Spleen (tissue), 11 donors: Measurements from ENCODE around the gene TACR1. TPM values are rescaled to one million over a fixed set of nuclear protein-coding genes. Genes with fewer than 3 reads are reported as not detected.

ENCODE experiments used
- DNase-seq: peaks from one replicate; pipeline ENCODE4 v3.0.0-alpha.2; 2020
- H3K27ac ChIP-seq, 8 donors: fragments of 200-600 bp; sonication (generic) in 7 of 8; 1 replicate in 4 of 8; 2 replicates in 4 of 8; pipeline versions ENCODE4 v1.5.0 to v1.8.0; 2016 to 2021; ENCODE audit warnings: inconsistent platforms in 4 of 8, mild to moderate bottlenecking in 4 of 8, moderate library complexity in 1 of 8
- H3K27me3 ChIP-seq, 7 donors: fragments of 200-600 bp; sonication (generic) in 6 of 7; replicated peaks in 1 of 7; 1 replicate in 4 of 7; 2 replicates in 3 of 7; pipeline versions ENCODE4 v1.5.0 to v1.8.0; 2016 to 2021; ENCODE audit warnings: inconsistent platforms in 3 of 7, mild to moderate bottlenecking in 1 of 7
- H3K36me3 ChIP-seq, 6 donors: fragments of 200-600 bp; sonication (generic) in 5 of 6; 1 replicate in 4 of 6; 2 replicates in 2 of 6; pipeline versions ENCODE4 v1.5.0 to v1.8.0; 2016 to 2021; ENCODE audit warnings: inconsistent platforms in 2 of 6
- H3K4me1 ChIP-seq, 6 donors: fragments of 200-600 bp; sonication (generic) in 5 of 6; 1 replicate in 3 of 6; 2 replicates in 3 of 6; pipeline versions ENCODE4 v1.5.0 to v1.8.0; 2016 to 2021; ENCODE audit warnings: inconsistent platforms in 3 of 6
- H3K4me3 ChIP-seq, 8 donors: fragments of 200-600 bp; sonication (generic) in 7 of 8; 1 replicate in 4 of 8; 2 replicates in 4 of 8; pipeline versions ENCODE4 v1.5.0 to v1.8.0; 2016 to 2021; ENCODE audit warnings: inconsistent platforms in 4 of 8, mild to moderate bottlenecking in 4 of 8, moderate library complexity in 2 of 8
- H3K9me3 ChIP-seq, 8 donors: fragments of 200-600 bp; sonication (generic) in 7 of 8; 1 replicate in 4 of 8; 2 replicates in 4 of 8; pipeline versions ENCODE4 v1.5.0 to v1.8.0; 2016 to 2021; ENCODE audit warnings: inconsistent platforms in 4 of 8
- CTCF ChIP-seq, 11 experiments: fragments of 200-600 bp in 7 of 11; fragments of 450-650 bp in 4 of 11; sonication (generic) in 4 of 11; IDR thresholded peaks in 8 of 11; conservative IDR thresholded peaks in 3 of 11; 1 replicate in 7 of 11; 2 replicates in 4 of 11; pipeline versions ENCODE4 v1.4.0 to v1.8.0; 2016 to 2021; ENCODE audit warnings: antibody characterized with exemption in 11 of 11, inconsistent platforms in 4 of 11, mild to moderate bottlenecking in 1 of 11
- POLR2A ChIP-seq, 3 donors: fragments of 450-650 bp; IDR thresholded peaks; one replicate each; pipeline ENCODE4 v1.5.1; 2017; ENCODE audit warnings: antibody characterized with exemption in 3 of 3, mild to moderate bottlenecking in 1 of 3
- POLR2AphosphoS5 ChIP-seq, 3 donors: sonication (generic); formaldehyde crosslinking; IDR thresholded peaks; one replicate each; pipeline ENCODE4 v1.5.1; 2017; ENCODE audit warnings: antibody characterized with exemption in 3 of 3
- WGBS, 5 donors: extraction: QIAGEN DNeasy Blood & Tissue Kit in 3 of 5; methylation state at CpG; one replicate each; pipeline versions ENCODE4 v1.1.5 to v1.1.7; 2013 to 2018; 5-methylcytosine and 5-hydroxymethylcytosine counted together
- intact Hi-C: fragments of 100-400 bp; cut with DNase I; formaldehyde crosslinking; loops from one replicate; pipeline ENCODE4 v1.15.0; 2023; ENCODE audit warnings: low total_unique reads
- polyA plus RNA-seq, 3 donors: library from polyadenylated mRNA; stranded (reverse); fragments of 200-250 nt; gene quantifications; one replicate each; pipeline ENCODE4 v1.2.1, GENCODE V29; 2013
- total RNA-seq, 7 donors: library from RNA; depleted of rRNA in 3 of 7; stranded (reverse); fragments of >200 nt in 3 of 7; fragmentation: NEBNext Ultra II Directional in 4 of 7; extraction: Animal tissue kit (Norgen Biotek cat#: 25700) in 4 of 7; gene quantifications; one replicate each; pipeline versions ENCODE4 v1.1.0 to v1.2.1, GENCODE V29; 2016 to 2021
- donor health status: healthy with polysubstance abuse.
- donor health status: DM: no; HTN: no; CAD: no; lungs with moderate emphysema.
- donor health status: DM: no; HTN: no; CAD: no.
- donor health status: Bipolar disorder and iron deficiency.
- donor health status: healthy.
- donor health status: DM: no; HTN: no; CAD: no.
- donor health status: DM: yes; HTN: yes; CAD: no.

The TACR1 gene
- total and polyA plus RNA-seq, 10 donors, result 0.02 to 0.28 (median 0.13) TPM; not detected in 3

- no peaks in the 10 kb centered on the region for H3K27me3 ChIP-seq
- 63 to 76% (median 65%) methylated on average over 9 of the region's 9 CpGs for WGBS, 5 donors
Measured at GRCh38 chr2:75108937-75109482, 90.3 kb downstream of the TACR1 start.

GRCh38 chr2:75102011-75102410 is 97.3 kb downstream of the TACR1 start:
- DNase-seq, result no peak
- no peaks in the 10 kb centered on the region for H3K36me3 ChIP-seq
- 89 to 95% (median 93%) methylated on average over 4 of the region's 4 CpGs for WGBS, 5 donors
- TF ChIP-seq POLR2AphosphoS5 (IDR thresholded peaks at IDR 0.05) (no peak), CTCF (IDR thresholded peaks at IDR 0.05 in 8 of 11, conservative IDR thresholded peaks at IDR 0.05 in 3 of 11) (no peak), POLR2A (IDR thresholded peaks at IDR 0.05) (no peak)
- H3K9me3 ChIP-seq, result peaks cover 0 to 15% (median 3%) of the 10 kb centered on the region in 8 donors
- intact Hi-C loops, result no loop called here
- H3K27ac ChIP-seq, result no peak overlapping the region
- no peaks in the 10 kb centered on the region for H3K27me3 ChIP-seq
- H3K4me1 ChIP-seq, result no peaks in the 10 kb centered on the region
- no peak overlapping the region for H3K4me3 ChIP-seq

More at GRCh38 chr2:75108937-75109482, 90.3 kb downstream of the TACR1 start:
- Histone ChIP-seq H3K36me3 (no peaks in the 10 kb centered on the region), H3K4me1 (no peaks in the 10 kb centered on the region), H3K27ac (no peak overlapping the region), H3K4me3 (no peak overlapping the region), H3K9me3 (peaks cover 0 to 3% (median 0%) of the 10 kb centered on the region in 8 donors)
- TF ChIP-seq POLR2AphosphoS5 (IDR thresholded peaks at IDR 0.05) (no peak), POLR2A (IDR thresholded peaks at IDR 0.05) (no peak), CTCF (IDR thresholded peaks at IDR 0.05 in 8 of 11, conservative IDR thresholded peaks at IDR 0.05 in 3 of 11) (no peak)
- no peak for DNase-seq
- intact Hi-C loops, result no loop called here

GRCh38 chr2:75100801-75101151 is 98.5 kb downstream of the TACR1 start:
- peaks cover 0 to 15% (median 3%) of the 10 kb centered on the region in 8 donors for H3K9me3 ChIP-seq
- H3K4me3 ChIP-seq, result no peak overlapping the region
- DNase-seq, result no peak
- no peaks in the 10 kb centered on the region for H3K27me3 ChIP-seq
- H3K36me3 ChIP-seq, result no peaks in the 10 kb centered on the region
- 53 to 84% (median 70%) methylated on average over 1 of the region's 1 CpG for WGBS, 5 donors
- intact Hi-C loops, result no loop called here
- TF ChIP-seq POLR2AphosphoS5 (IDR thresholded peaks at IDR 0.05) (no peak), POLR2A (IDR thresholded peaks at IDR 0.05) (no peak), CTCF (IDR thresholded peaks at IDR 0.05 in 8 of 11, conservative IDR thresholded peaks at IDR 0.05 in 3 of 11) (no peak)
- H3K27ac ChIP-seq, result no peak overlapping the region
- H3K4me1 ChIP-seq, result no peaks in the 10 kb centered on the region

- Histone ChIP-seq H3K36me3 (no peaks in the 10 kb centered on the region), H3K4me3 (no peak overlapping the region), H3K9me3 (peaks cover 0 to 15% (median 3%) of the 10 kb centered on the region in 8 donors), H3K27me3 (no peaks in the 10 kb centered on the region), H3K27ac (no peak overlapping the region), H3K4me1 (no peaks in the 10 kb centered on the region)
- WGBS, 5 donors, result 77 to 92% (median 85%) methylated on average over 3 of the region's 3 CpGs
- intact Hi-C loops, result no loop called here
- no peak for DNase-seq
- TF ChIP-seq POLR2AphosphoS5 (IDR thresholded peaks at IDR 0.05) (no peak), CTCF (IDR thresholded peaks at IDR 0.05 in 8 of 11, conservative IDR thresholded peaks at IDR 0.05 in 3 of 11) (no peak), POLR2A (IDR thresholded peaks at IDR 0.05) (no peak)
Measured at GRCh38 chr2:75100011-75100800, 99.1 kb downstream of the TACR1 start.
